Tibial nerve (tissue), 4 donors: Measurements from ENCODE around the gene HECW1. TPM values are rescaled to one million over a fixed set of nuclear protein-coding genes. Genes with fewer than 3 reads are reported as not detected.

Experiments
- DNase-seq, 2 donors: peaks; one replicate each; pipeline ENCODE4 v3.0.0-alpha.2; 2019; ENCODE audit warnings: low spot score in 2 of 2
- H3K27ac ChIP-seq, 4 donors: fragments of 200-600 bp; sonication (generic) in 3 of 4; one replicate each; pipeline ENCODE4 v1.5.1; 2017 to 2019; ENCODE audit warnings: mild to moderate bottlenecking in 1 of 4
- H3K27me3 ChIP-seq, 2 donors: fragments of 200-600 bp; sonication (generic) in 1 of 2; one replicate each; pipeline versions ENCODE4 v1.5.1 to v1.6.0; 2017 to 2019
- H3K36me3 ChIP-seq, 3 donors: fragments of 200-600 bp; sonication (generic); one replicate each; pipeline ENCODE4 v1.5.1; 2018 to 2019
- H3K4me1 ChIP-seq, 4 donors: fragments of 200-600 bp; sonication (generic) in 3 of 4; one replicate each; pipeline ENCODE4 v1.5.1; 2017 to 2019
- H3K4me3 ChIP-seq, 4 donors: fragments of 200-600 bp; sonication (generic) in 3 of 4; one replicate each; pipeline ENCODE4 v1.5.1; 2017 to 2019; ENCODE audit warnings: mild to moderate bottlenecking in 1 of 4, moderate library complexity in 1 of 4
- H3K9me3 ChIP-seq, 4 donors: fragments of 200-600 bp; sonication (generic) in 3 of 4; one replicate each; pipeline ENCODE4 v1.5.1; 2017 to 2019
- CTCF ChIP-seq, 5 experiments: fragments of 200-600 bp in 3 of 5; fragments of 450-650 bp in 2 of 5; sonication (generic) in 3 of 5; IDR thresholded peaks; one replicate each; pipeline ENCODE4 v1.5.1; 2016 to 2019; ENCODE audit warnings: antibody characterized with exemption in 5 of 5, mild to moderate bottlenecking in 3 of 5, moderate library complexity in 2 of 5
- EP300 ChIP-seq, 2 donors: sonication (generic); formaldehyde crosslinking; IDR thresholded peaks; one replicate each; pipeline ENCODE4 v1.6.1; 2017; ENCODE audit warnings: antibody characterized with exemption in 2 of 2, mild to moderate bottlenecking in 1 of 2
- POLR2A ChIP-seq, 2 donors: fragments of 450-650 bp; IDR thresholded peaks; one replicate each; pipeline ENCODE4 v1.6.1; 2017; ENCODE audit warnings: antibody characterized with exemption in 2 of 2, mild to moderate bottlenecking in 2 of 2, moderate library complexity in 2 of 2
- WGBS, 2 donors: methylation state at CpG; one replicate each; pipeline ENCODE4 v1.1.5; 2018; 5-methylcytosine and 5-hydroxymethylcytosine counted together
- total RNA-seq, 4 donors: library from RNA; depleted of rRNA; stranded (reverse); fragments of >200 nt; gene quantifications; one replicate each; pipeline ENCODE4 v1.1.0, GENCODE V29; 2016

Gene HECW1
- total RNA-seq, 4 donors from 2014 or later = 3.6 to 10.9 (median 6.5) TPM

GRCh38 chr7:43509906-43510305, 397.5 kb downstream of the HECW1 start:
- peaks cover 0 to 10% (median 0%) of the 10 kb centered on the region in 4 donors for H3K4me1 ChIP-seq
- H3K27ac ChIP-seq = no peak overlapping the region
- 83 to 89% methylated on average over 4 of the region's 4 CpGs for WGBS, 2 donors
- TF ChIP-seq CTCF (IDR thresholded peaks at IDR 0.05) = no peak
- TF ChIP-seq POLR2A (IDR thresholded peaks at IDR 0.05) = no peak
- H3K4me3 ChIP-seq = no peak overlapping the region
- H3K27me3 ChIP-seq = no peaks in the 10 kb centered on the region
- no peaks in the 10 kb centered on the region for H3K36me3 ChIP-seq
- DNase-seq = no peak
- H3K9me3 ChIP-seq = no peaks in the 10 kb centered on the region

- H3K4me1 ChIP-seq = peaks cover 0 to 10% (median 0%) of the 10 kb centered on the region in 4 donors
- H3K4me3 ChIP-seq = no peak overlapping the region
- H3K36me3 ChIP-seq = no peaks in the 10 kb centered on the region
- WGBS, 2 donors = 74 to 81% methylated on average over 9 of the region's 9 CpGs
- TF ChIP-seq EP300 (IDR thresholded peaks at IDR 0.05) = no peak
- TF ChIP-seq POLR2A (IDR thresholded peaks at IDR 0.05) = no peak
- TF ChIP-seq CTCF (IDR thresholded peaks at IDR 0.05) = no peak
- no peaks in the 10 kb centered on the region for H3K9me3 ChIP-seq
- no peak overlapping the region for H3K27ac ChIP-seq
- H3K27me3 ChIP-seq = no peaks in the 10 kb centered on the region
- no peak for DNase-seq
Measured at GRCh38 chr7:43511029-43511428, 398.6 kb downstream of the HECW1 start.

GRCh38 chr7:43511769-43512515, 399.5 kb downstream of the HECW1 start:
- TF ChIP-seq EP300 (IDR thresholded peaks at IDR 0.05) (no peak), CTCF (IDR thresholded peaks at IDR 0.05) (no peak), POLR2A (IDR thresholded peaks at IDR 0.05) (no peak)

GRCh38 chr7:43513251-43513650, 400.8 kb downstream of the HECW1 start:
- H3K4me1 ChIP-seq = peaks cover 0 to 10% (median 0%) of the 10 kb centered on the region in 4 donors
- WGBS, 2 donors = 33 to 35% methylated on average over 8 of the region's 8 CpGs
- no peak overlapping the region for H3K4me3 ChIP-seq
- TF ChIP-seq POLR2A (IDR thresholded peaks at IDR 0.05) (no peak), EP300 (IDR thresholded peaks at IDR 0.05) (no peak), CTCF (IDR thresholded peaks at IDR 0.05) (no peak)
- no peaks in the 10 kb centered on the region for H3K36me3 ChIP-seq
- no peak for DNase-seq
- H3K27me3 ChIP-seq = no peaks in the 10 kb centered on the region
- no peak overlapping the region for H3K27ac ChIP-seq
- H3K9me3 ChIP-seq = no peaks in the 10 kb centered on the region

More at GRCh38 chr7:43511769-43512515, 399.5 kb downstream of the HECW1 start:
- Histone ChIP-seq H3K27me3 (no peaks in the 10 kb centered on the region), H3K9me3 (no peaks in the 10 kb centered on the region), H3K4me3 (no peak overlapping the region), H3K27ac (no peak overlapping the region), H3K36me3 (no peaks in the 10 kb centered on the region), H3K4me1 (peaks cover 0 to 10% (median 0%) of the 10 kb centered on the region in 4 donors)
- 86 to 91% methylated on average over 13 of the region's 13 CpGs for WGBS, 2 donors
- no peak for DNase-seq

GRCh38 chr7:43516581-43517342, 404.3 kb downstream of the HECW1 start:
- H3K27ac ChIP-seq = no peak overlapping the region
- no peak for DNase-seq
- H3K4me1 ChIP-seq = peaks cover 0 to 10% (median 0%) of the 10 kb centered on the region in 4 donors
- no peaks in the 10 kb centered on the region for H3K27me3 ChIP-seq
- no peak overlapping the region for H3K4me3 ChIP-seq
- 74 to 85% methylated on average over 9 of the region's 9 CpGs for WGBS, 2 donors
- H3K9me3 ChIP-seq = no peaks in the 10 kb centered on the region
- no peak for TF ChIP-seq CTCF (IDR thresholded peaks at IDR 0.05)
- TF ChIP-seq EP300 (IDR thresholded peaks at IDR 0.05) = no peak
- TF ChIP-seq POLR2A (IDR thresholded peaks at IDR 0.05) = no peak
- no peaks in the 10 kb centered on the region for H3K36me3 ChIP-seq
